HG03280 (cell line): ENCODE data around the gene ZBTB48.

Source experiments
- ATAC-seq: cut with Tn5 transposase; IDR thresholded peaks from one replicate; pipeline ENCODE4 v1.9.1; 2021; ENCODE audit warnings: mild to moderate bottlenecking, moderate library complexity; ENCODE audit not compliant: unreplicated experiment

The ZBTB48 gene

DNA sequence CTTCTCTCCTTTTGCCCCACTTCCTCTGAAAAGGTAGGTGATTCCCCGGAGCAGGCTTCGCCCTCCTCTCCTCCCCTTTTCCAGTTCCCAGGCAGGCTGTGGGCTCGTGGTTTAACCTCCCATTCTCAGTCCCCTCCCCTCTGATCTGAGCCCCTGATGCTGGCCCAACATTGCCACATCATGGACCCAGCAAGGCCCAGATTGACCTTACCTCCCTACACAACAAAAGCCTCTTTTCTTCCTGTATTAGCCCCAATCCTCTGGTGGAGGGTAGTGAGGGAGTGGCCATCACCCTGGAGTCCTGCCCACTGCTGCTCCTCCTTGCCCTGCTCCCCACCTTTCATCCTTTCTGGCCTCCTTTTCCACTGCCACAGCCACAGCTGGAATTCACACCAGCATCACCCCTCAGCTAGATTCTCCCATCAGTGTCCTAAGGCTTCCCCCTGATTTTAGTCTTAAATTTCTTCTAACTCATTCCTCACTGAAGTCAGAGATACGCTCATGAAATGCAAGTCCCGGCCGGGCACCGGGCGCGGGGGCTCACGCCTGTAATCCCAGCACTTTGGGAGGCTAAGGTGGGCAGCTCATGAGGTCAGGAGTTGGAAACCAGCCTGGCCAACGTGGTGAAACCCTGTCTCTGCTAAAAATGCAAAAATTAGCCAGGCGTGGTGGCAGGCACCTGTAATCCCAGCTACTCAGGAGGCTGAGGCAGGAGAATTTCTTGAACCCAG is 7.0 kb upstream of the ZBTB48 start:
- ATAC-seq, result no peak

DNA sequence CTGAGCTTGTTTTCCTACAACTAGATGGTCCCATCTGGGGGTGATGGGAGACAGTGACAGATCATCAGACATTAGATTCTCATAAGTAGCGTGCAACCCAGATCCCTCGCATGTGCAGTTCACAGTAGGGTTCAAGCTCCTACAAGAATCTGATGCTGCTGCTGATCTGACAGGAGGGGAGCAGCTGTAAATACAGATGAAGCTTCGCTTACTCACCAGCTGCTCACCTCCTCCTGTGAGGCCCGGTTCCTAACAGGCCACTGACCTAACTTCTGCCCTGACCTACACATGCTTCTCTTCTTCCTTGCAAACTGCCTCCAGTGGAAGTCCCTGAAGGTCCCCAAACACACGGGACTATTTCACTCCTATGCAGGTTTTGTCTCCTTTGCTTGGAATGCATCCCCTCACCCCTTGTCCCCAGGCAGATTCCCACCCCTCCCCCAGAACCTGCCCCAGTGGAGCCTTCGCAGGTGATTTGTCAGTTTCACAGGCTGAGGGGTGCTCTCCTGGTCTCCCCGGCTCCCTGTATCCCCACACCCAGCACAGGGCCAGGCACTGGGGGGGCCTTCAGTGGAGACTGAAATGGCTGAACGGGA is 5.7 kb upstream of the ZBTB48 start:
- no peak for ATAC-seq

GRCh38 chr1:6574818-6575217 is 5.0 kb upstream of the ZBTB48 start:
- no peak for ATAC-seq

- ATAC-seq, result no peak
Measured at GRCh38 chr1:6577831-6578525, 1.8 kb upstream of the ZBTB48 start.

GRCh38 chr1:6578624-6579373 is 995 bp upstream of the ZBTB48 start:
- no peak for ATAC-seq

GRCh38 chr1:6580119-6580592 is 362 bp downstream of the ZBTB48 start:
- ATAC-seq, result peak; percentile 4

DNA sequence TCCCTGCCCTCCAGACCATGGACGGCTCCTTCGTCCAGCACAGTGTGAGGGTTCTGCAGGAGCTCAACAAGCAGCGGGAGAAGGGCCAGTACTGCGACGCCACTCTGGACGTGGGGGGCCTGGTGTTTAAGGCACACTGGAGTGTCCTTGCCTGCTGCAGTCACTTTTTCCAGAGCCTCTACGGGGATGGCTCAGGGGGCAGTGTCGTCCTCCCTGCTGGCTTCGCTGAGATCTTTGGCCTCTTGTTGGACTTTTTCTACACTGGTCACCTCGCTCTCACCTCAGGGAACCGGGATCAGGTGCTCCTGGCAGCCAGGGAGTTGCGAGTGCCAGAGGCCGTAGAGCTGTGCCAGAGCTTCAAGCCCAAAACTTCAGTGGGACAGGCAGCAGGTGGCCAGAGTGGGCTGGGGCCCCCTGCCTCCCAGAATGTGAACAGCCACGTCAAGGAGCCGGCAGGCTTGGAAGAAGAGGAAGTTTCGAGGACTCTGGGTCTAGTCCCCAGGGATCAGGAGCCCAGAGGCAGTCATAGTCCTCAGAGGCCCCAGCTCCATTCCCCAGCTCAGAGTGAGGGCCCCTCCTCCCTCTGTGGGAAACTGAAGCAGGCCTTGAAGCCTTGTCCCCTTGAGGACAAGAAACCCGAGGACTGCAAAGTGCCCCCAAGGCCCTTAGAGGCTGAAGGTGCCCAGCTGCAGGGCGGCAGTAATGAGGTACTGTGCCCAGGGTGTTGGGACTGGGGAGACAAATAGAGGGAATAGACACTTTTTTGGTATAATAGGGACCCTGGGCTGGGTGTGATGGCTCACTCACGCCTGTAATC is 1.0 kb downstream of the ZBTB48 start:
- ATAC-seq, result no peak

DNA sequence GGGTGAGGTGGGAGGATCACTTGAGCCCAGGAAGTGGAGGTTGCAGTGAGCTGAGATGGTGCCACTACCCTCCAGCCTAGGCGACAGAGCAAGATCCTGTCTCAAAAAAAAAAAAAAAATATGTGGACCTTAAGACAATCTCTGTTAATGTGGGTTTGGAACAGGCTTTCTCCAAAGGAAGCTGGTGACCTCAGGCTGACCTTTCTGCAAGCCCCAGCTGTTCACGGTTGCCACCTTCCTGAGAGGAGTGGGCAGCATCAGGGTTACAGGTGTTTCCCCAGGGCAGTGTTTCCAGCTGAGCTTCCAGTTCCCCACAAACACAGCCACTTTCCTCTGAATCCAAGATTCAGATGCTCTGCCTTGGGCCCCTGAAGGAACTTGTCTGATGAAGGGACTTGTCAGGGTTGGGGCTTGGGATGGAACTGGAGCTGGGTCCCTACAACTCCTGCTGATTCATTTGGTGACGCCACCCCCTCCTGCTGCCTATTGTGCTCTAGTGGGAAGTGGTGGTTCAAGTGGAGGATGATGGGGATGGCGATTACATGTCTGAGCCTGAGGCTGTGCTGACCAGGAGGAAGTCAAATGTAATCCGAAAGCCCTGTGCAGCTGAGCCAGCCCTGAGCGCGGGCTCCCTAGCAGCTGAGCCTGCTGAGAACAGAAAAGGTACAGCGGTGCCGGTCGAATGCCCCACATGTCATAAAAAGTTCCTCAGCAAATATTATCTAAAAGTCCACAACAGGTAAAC is 1.9 kb downstream of the ZBTB48 start:
- no peak for ATAC-seq

GRCh38 chr1:6582370-6582769 is 2.6 kb downstream of the ZBTB48 start:
- no peak for ATAC-seq

DNA sequence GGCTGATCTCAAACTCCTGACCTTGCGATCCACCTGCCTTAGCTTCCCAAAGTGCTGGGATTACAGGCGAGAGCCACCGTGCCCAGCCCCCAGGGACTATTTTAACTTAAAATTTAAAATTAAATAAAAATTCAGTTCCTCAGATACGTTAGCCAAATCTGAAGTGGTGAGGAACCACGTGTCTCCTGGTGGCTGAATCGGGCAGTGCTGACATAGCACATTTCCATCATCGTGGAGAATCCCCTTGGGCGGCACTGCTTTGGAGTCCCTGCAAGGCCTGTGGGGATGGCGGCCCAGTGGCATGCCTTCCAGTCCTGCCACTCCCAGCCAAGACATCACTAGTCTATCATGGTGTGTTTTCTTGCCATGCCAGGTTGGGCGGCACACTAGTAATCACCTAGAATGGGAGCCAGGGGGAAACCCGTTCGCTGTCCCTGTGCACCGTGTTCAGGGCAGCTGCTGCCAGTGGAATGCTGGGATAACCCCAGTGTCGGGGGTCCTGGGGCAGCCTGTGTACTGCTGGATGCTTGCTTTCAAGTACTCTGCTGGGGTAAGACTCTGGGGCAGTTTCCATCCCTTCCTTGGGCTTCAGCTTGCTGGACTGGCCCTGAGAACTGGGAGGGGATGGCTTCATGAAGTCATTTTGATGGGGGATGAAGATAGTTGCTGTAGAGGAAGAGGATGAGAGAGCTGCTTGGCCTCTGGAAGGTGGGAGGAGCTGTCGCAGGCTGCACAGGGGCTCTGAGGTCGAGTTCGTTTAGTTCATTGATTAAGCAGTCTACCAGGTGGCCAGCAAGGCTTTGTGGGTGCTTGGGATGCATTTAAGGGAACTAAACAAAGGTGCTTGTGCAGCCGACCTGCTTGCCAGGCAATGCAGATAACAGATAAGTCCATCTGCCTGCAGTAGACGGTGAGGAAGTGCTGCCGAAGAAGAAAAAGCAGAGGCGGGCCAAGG is 4.6 kb downstream of the ZBTB48 start:
- no peak for ATAC-seq

- ATAC-seq, result no peak
Measured at GRCh38 chr1:6585081-6585722, 5.4 kb downstream of the ZBTB48 start.

DNA sequence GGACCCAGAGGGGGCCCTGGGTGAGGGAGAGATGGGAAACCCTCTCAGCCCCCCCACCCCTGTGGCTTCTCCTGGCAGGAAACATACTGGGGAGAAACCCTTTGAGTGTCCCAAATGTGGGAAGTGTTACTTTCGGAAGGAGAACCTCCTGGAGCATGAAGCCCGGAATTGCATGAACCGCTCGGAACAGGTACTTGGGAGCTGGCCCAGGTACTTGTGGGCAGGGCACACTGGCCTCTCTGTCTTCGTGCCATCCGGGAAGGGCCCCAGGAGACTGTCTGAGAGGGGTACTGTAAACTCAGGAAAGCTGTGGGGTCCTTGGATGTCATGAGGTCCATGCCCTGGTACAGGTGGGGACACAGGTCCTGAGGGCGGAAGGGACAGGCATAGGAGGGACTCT is 6.0 kb downstream of the ZBTB48 start:
- no peak for ATAC-seq

- no peak for ATAC-seq
Measured at GRCh38 chr1:6586404-6586816, 6.6 kb downstream of the ZBTB48 start.

DNA sequence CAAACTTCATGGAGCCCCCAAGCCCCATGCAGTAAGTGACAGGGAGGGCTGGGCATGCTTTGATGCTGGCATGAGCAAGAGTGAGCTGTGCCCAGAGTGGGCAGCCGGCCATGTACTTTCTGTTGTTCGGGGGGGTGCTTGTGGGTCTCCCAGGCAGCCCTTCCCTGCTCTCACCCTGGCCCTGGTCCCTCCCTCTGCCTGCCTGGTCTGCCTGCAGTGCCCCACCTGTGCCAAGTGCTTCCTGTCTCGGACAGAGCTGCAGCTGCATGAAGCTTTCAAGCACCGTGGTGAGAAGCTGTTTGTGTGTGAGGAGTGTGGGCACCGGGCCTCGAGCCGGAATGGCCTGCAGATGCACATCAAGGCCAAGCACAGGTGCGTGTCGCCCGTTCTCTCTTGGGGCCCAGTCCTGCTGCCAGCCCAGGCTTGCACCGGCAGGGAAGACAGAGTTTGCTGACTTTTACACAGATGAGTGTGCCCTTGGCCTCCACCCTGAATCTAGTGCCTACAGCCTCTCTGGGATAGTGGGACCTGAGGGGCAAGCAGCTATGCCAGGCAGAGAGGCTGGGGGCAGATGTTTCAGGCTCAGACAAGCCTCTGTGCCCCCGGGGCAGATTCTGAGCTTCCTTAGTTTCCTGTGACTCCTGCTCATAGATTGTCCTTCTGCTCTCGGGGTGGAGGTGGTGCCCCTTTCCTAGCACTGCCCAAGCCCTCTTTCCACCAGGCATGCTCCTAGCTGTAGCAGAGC is 7.6 kb downstream of the ZBTB48 start:
- ATAC-seq, result no peak

DNA sequence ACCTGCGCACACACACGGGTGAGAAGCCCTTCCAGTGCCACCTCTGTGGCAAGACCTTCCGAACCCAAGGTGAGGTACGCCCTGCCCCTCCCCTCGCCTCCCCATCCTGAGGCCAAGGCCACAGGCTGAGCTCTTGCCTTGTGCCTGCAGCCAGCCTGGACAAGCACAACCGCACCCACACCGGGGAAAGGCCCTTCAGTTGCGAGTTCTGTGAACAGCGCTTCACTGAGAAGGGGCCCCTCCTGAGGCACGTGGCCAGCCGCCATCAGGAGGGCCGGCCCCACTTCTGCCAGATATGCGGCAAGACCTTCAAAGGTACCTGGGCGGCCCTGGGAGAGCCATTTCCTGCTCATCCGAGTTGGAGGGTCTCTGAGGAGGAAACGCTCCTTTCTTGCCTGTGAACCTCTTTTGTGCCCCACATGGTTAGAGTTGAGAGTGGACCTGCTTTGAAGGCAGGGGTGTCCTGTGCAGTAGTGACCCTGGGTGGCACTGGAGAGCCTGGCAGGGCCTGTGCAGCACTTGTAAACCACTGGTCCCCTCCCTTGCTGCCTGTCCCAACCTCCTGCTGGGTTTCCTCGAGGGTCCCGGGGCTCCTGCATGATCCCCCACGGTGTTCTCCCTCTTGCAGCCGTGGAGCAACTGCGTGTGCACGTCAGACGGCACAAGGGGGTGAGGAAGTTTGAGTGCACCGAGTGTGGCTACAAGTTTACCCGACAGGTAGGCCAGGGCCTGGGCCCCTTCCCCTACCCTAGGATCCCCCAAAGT is 8.5 kb downstream of the ZBTB48 start:
- ATAC-seq, result no peak

DNA sequence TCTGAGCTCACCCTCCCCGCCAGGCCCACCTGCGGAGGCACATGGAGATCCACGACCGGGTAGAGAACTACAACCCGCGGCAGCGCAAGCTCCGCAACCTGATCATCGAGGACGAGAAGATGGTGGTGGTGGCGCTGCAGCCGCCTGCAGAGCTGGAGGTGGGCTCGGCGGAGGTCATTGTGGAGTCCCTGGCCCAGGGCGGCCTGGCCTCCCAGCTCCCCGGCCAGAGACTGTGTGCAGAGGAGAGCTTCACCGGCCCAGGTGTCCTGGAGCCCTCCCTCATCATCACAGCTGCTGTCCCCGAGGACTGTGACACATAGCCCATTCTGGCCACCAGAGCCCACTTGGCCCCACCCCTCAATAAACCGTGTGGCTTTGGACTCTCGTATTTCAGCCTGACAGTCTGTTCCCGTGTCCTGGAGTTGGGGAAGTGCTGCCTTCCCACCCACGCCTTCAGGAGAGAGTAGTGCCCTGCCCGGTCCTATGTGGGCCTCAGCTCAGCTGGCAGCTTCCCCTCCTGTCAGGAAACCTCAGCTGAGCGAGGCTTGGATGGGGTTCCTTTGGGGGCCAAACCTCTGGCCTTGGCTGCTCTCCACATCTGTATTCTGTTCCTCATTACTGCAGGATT is 9.2 kb downstream of the ZBTB48 start:
- no peak for ATAC-seq
